GM12878 (cell line): ENCODE measurements around the gene RASA1. TPM values are rescaled to one million over a fixed set of nuclear protein-coding genes. Genes with fewer than 3 reads are reported as not detected.

Experiments
- ATAC-seq: fragments of 200-7000 bp; cut with Tn5 transposase; 3 replicates; pipeline ENCODE4 v1.9.1; 2020; ENCODE audit warnings: mild to moderate bottlenecking, moderate library complexity
- BruUV-seq: library from RNA; stranded (reverse); fragments of 400-500 nt; replicated peaks from 2 replicates; lab custom pipeline; 2021; lab: Mats Ljungman, UMichigan
- CTCF ChIA-PET: fragments of 300-600 bp; sonication (Branson Sonifier 250); formaldehyde crosslinking; extraction: SDS; loops from one replicate; lab custom pipeline; 2021; ENCODE audit warnings: inconsistent platforms; lab: Yijun Ruan, JAX
- POLR2A ChIA-PET: fragments of 350-600 bp; formaldehyde crosslinking; extraction: SDS; loops from one replicate; lab custom pipeline; 2021; ENCODE audit warnings: inconsistent platforms; lab: Charles Lee
- RAD21 ChIA-PET: fragments of 300-600 bp; sonication (Branson Sonifier 250); formaldehyde crosslinking; loops from one replicate; lab custom pipeline; 2023; ENCODE audit warnings: antibody characterized with exemption; ENCODE audit not compliant: unreplicated experiment; lab: Charles Lee
- SMC1A ChIA-PET: fragments of 300-600 bp; sonication (Branson Sonifier 250); formaldehyde crosslinking; loops from one replicate; lab custom pipeline; 2023; ENCODE audit not compliant: unreplicated experiment, uncharacterized antibody; lab: Charles Lee
- DNase-seq: peaks from one replicate; pipeline ENCODE4 v3.0.0-alpha.2; 2011; ENCODE audit warnings: low read depth, low spot score
- FAIRE-seq: peaks from 3 replicates; lab custom pipeline; 2011; peaks lifted over from hg19 to GRCh38; lab: Jason Lieb, UNC
- H2AFZ ChIP-seq: 2 replicates; pipeline ENCODE4 v1.6.0; 2011; ENCODE audit warnings: low read depth, low read length, control low read depth; ENCODE audit not compliant: control insufficient read depth
- H3K27ac ChIP-seq: 2 replicates; pipeline ENCODE4 v1.5.1; 2011; ENCODE audit warnings: control low read depth; ENCODE audit not compliant: control insufficient read depth, insufficient read depth
- H3K27me3 ChIP-seq, 2 experiments: replicated peaks in 1 of 2; 2 replicates each; pipeline versions ENCODE4 v1.6.0 to v1.6.1; 2011; ENCODE audit warnings: low read length in 1 of 2; ENCODE audit not compliant: control insufficient read depth in 2 of 2, insufficient read depth in 2 of 2
- H3K36me3 ChIP-seq, 2 experiments: 2 replicates each; pipeline ENCODE4 v1.5.1; 2011; ENCODE audit warnings: low read length in 1 of 2; ENCODE audit not compliant: control insufficient read depth in 2 of 2, insufficient read depth in 2 of 2
- H3K4me1 ChIP-seq: 2 replicates; pipeline ENCODE4 v1.6.1; 2011; ENCODE audit warnings: mild to moderate bottlenecking, low read length, moderate library complexity, mixed read lengths; ENCODE audit not compliant: control insufficient read depth, insufficient read depth
- H3K4me2 ChIP-seq: 2 replicates; pipeline ENCODE4 v1.6.0; 2011; ENCODE audit warnings: control low read depth; ENCODE audit not compliant: control insufficient read depth, insufficient read depth
- H3K4me3 ChIP-seq: fragments of 200-600 bp; sonication (generic); 2 replicates; pipeline ENCODE4 v1.5.1; 2016
- H3K79me2 ChIP-seq: 2 replicates; pipeline ENCODE4 v1.6.0; 2011; ENCODE audit warnings: low read length; ENCODE audit not compliant: control insufficient read depth, insufficient read depth
- H3K9ac ChIP-seq: 2 replicates; pipeline ENCODE4 v1.8.0; 2011; ENCODE audit warnings: low read length, control low read depth, mixed read lengths; ENCODE audit not compliant: control insufficient read depth, insufficient read depth
- H3K9me3 ChIP-seq: replicated peaks from 3 replicates; pipeline ENCODE4 v1.5.1; 2011; ENCODE audit warnings: mild to moderate bottlenecking, low read length; ENCODE audit not compliant: control insufficient read depth, insufficient read depth
- H4K20me1 ChIP-seq: 2 replicates; pipeline ENCODE4 v1.6.0; 2011; ENCODE audit not compliant: control insufficient read depth, insufficient read depth
- EZH2 ChIP-seq: IDR thresholded peaks from 2 replicates; pipeline ENCODE4 v1.6.1; 2012; ENCODE audit warnings: low read depth, mild to moderate bottlenecking, control low read depth, inconsistent platforms, low read length, borderline replicate concordance; ENCODE audit not compliant: control insufficient read depth
- IKZF2 ChIP-seq, 2 experiments: fragments of 450-650 bp; IDR thresholded peaks; 2 replicates each; pipeline ENCODE4 v1.6.1; 2017; ENCODE audit warnings: mild to moderate bottlenecking in 2 of 2, moderate library complexity in 2 of 2
- IRF5 ChIP-seq: fragments of 450-650 bp; IDR thresholded peaks from 2 replicates; pipeline ENCODE4 v1.6.1; 2017; ENCODE audit warnings: borderline replicate concordance
- STAT1 ChIP-seq: fragments of 450-650 bp; conservative IDR thresholded peaks from 2 replicates; pipeline ENCODE4 v1.6.1; 2014; ENCODE audit warnings: antibody characterized with exemption, mild to moderate bottlenecking
- SUPT20H ChIP-seq: IDR thresholded peaks from 2 replicates; pipeline ENCODE4 v1.6.1; 2011; ENCODE audit warnings: low read depth, mild to moderate bottlenecking, low read length, moderate library complexity, borderline replicate concordance; ENCODE audit not compliant: control insufficient read depth
- USF1 ChIP-seq: IDR thresholded peaks from 2 replicates; pipeline ENCODE4 v1.6.1; 2011; ENCODE audit warnings: borderline replicate concordance, low read depth, mild to moderate bottlenecking, moderate library complexity, mixed read lengths, low read length; ENCODE audit not compliant: insufficient read depth; ENCODE audit errors: extremely low read length
- ZBTB4 ChIP-seq: fragments of 450-650 bp; formaldehyde crosslinking; IDR thresholded peaks from 2 replicates; pipeline ENCODE4 v1.4.0; 2022; ENCODE audit warnings: mild to moderate bottlenecking, moderate library complexity
- ZNF217 ChIP-seq: fragments of 450-650 bp; IDR thresholded peaks from 2 replicates; pipeline ENCODE4 v1.6.1; 2017; ENCODE audit warnings: antibody characterized with exemption, mild to moderate bottlenecking
- ZNF592 ChIP-seq: fragments of 450-650 bp; IDR thresholded peaks from 2 replicates; pipeline ENCODE4 v1.6.1; 2017; ENCODE audit warnings: mild to moderate bottlenecking, moderate library complexity
- WGBS: methylation state at CpG from one replicate; pipeline ENCODE4 v1.1.6; 2016; ENCODE audit warnings: low lambda C conversion rate; ENCODE audit not compliant: insufficient replicate concordance, insufficient coverage; ENCODE audit errors: missing lambda C conversion rate; 5-methylcytosine and 5-hydroxymethylcytosine counted together
- in situ Hi-C: fragments of 300-500 bp; cut with MboI; formaldehyde crosslinking; loops from 9 replicates; pipeline ENCODE4 v1.14.3; 2018; ENCODE audit warnings: mixed read lengths
- intact Hi-C: fragments of 100-400 bp; cut with micrococcal nuclease; formaldehyde crosslinking; loops from one replicate; pipeline ENCODE4 v1.14.2; 2022; ENCODE audit not compliant: unreplicated experiment
- polyA plus RNA-seq, 11 experiments: library from polyadenylated mRNA; depleted of rRNA in 4 of 11; unstranded in 6 of 11; stranded (reverse) in 5 of 11; fragments of >200 nt; fragmentation: Nextera tagmentation in 4 of 11; fragmentation: Illumina TruSeq in 1 of 11; extraction: Ambion mirVana in 4 of 11; extraction: Trizol in 1 of 11; gene quantifications; 1 replicate in 1 of 11; 2 replicates in 10 of 11; pipeline versions ENCODE4 v1.2.1 to v1.2.3, GENCODE V29; 2011 to 2016; ENCODE audit warnings: inconsistent platforms in 2 of 11, missing spikeins in 2 of 11, low read depth in 1 of 11
- total RNA-seq, 4 experiments: library from RNA; depleted of rRNA in 3 of 4; stranded (reverse); fragments of >200 nt in 3 of 4; fragmentation: Illumina TruSeq in 1 of 4; extraction: Trizol in 1 of 4; gene quantifications; 2 replicates each; pipeline versions ENCODE4 v1.2.1 to v1.2.3, GENCODE V29; 2013 to 2021

Gene RASA1
- total and polyA plus RNA-seq, 10 of the 15 experiments (the other 5 are each of a cell fraction or from before 2014, with no cell fraction given): 7.8 to 72.3 (median 21.8) TPM

- TF ChIP-seq USF1 (no peak), SUPT20H (no peak), EZH2 (no peak), ZNF217 (no peak)
Observed at GRCh38 chr5:87369431-87369830, 101.7 kb downstream of the RASA1 start (continued).

- Histone ChIP-seq H2AFZ (no peak overlapping the region), H3K9me3 (no peaks in the 10 kb centered on the region), H3K9ac (no peak overlapping the region), H3K36me3 (peaks cover 0 to 48% of the 10 kb centered on the region in 2 experiments; a peak in 3 of 4 replicates), H3K4me2 (no peak overlapping the region), H3K27me3 (no peaks in the 10 kb centered on the region), H3K4me1 (no peaks in the 10 kb centered on the region), H3K27ac (no peak overlapping the region), H3K4me3 (no peak overlapping the region), H3K79me2 (no peaks in the 10 kb centered on the region), H4K20me1 (no peaks in the 10 kb centered on the region)
- ChIA-PET SMC1A (interaction anchor here (1.0 to 2.7 kb wide), 8 partner anchors 12 to 307 kb away, joined by 3 to 12 read pairs (median 6); partner anchors contain the start of gene RASA1), RAD21 (interaction anchor here (1.0 kb wide), 1 partner anchor 302 kb away, joined by 5 read pairs; no protein-coding TSS in a partner anchor), CTCF (interaction anchor here (0.7 to 1.9 kb wide), 3 partner anchors 28 to 303 kb away, joined by 3 to 4 read pairs (median 3); no protein-coding TSS in a partner anchor), POLR2A (interaction anchor here (1.5 kb wide), 1 partner anchor 20 kb away, joined by 7 read pairs; no protein-coding TSS in a partner anchor)
- BruUV-seq: no TSS peak
- no peak for DNase-seq
- intact Hi-C loops (no loop called here), in situ Hi-C loops (no loop called here)
- no peak for ATAC-seq
- FAIRE-seq: no peak
- WGBS: 97% methylated on average over 2 of the region's 2 CpGs
- TF ChIP-seq STAT1: no peak
- no peak for TF ChIP-seq ZBTB4 (CRISPR knock-in tag)
- TF ChIP-seq ZNF592: no peak
- no peak for TF ChIP-seq IKZF2 (IDR thresholded peaks at IDR 0.05)
- no peak for TF ChIP-seq IRF5
Observed at GRCh38 chr5:87372705-87373104, 105.0 kb downstream of the RASA1 start.
